HUES64 (cell line): ENCODE measurements around the gene LCN10.

Experiments
- H3K27ac ChIP-seq: 2 replicates; pipeline ENCODE4 v1.7.0; 2013; ENCODE audit warnings: low read depth, low read length, inconsistent platforms
- H3K27me3 ChIP-seq: 2 replicates; pipeline ENCODE4 v1.6.1; 2013; ENCODE audit warnings: mild to moderate bottlenecking, low read length; ENCODE audit not compliant: insufficient read depth
- H3K36me3 ChIP-seq: 2 replicates; pipeline ENCODE4 v1.6.1; 2013; ENCODE audit warnings: mild to moderate bottlenecking, low read length; ENCODE audit not compliant: insufficient read depth
- H3K4me1 ChIP-seq: 2 replicates; pipeline ENCODE4 v1.6.1; 2013; ENCODE audit warnings: mild to moderate bottlenecking, low read length, moderate library complexity; ENCODE audit not compliant: insufficient read depth
- H3K4me3 ChIP-seq: 2 replicates; pipeline ENCODE4 v1.5.1; 2013; ENCODE audit warnings: mild to moderate bottlenecking, low read length, moderate library complexity
- H3K9ac ChIP-seq: 2 replicates; pipeline ENCODE4 v1.6.1; 2013; ENCODE audit warnings: mild to moderate bottlenecking, low read depth, low read length
- H3K9me3 ChIP-seq: 2 replicates; pipeline ENCODE4 v1.6.1; 2013; ENCODE audit warnings: low read depth, low read length; ENCODE audit not compliant: insufficient read depth
- WGBS: fragments of 150-250, 120-280 bp; methylation state at CpG from one replicate; pipeline ENCODE4 v1.1.7; 2013; ENCODE audit warnings: missing lambda C conversion rate; 5-methylcytosine and 5-hydroxymethylcytosine counted together

LCN10 gene

DNA sequence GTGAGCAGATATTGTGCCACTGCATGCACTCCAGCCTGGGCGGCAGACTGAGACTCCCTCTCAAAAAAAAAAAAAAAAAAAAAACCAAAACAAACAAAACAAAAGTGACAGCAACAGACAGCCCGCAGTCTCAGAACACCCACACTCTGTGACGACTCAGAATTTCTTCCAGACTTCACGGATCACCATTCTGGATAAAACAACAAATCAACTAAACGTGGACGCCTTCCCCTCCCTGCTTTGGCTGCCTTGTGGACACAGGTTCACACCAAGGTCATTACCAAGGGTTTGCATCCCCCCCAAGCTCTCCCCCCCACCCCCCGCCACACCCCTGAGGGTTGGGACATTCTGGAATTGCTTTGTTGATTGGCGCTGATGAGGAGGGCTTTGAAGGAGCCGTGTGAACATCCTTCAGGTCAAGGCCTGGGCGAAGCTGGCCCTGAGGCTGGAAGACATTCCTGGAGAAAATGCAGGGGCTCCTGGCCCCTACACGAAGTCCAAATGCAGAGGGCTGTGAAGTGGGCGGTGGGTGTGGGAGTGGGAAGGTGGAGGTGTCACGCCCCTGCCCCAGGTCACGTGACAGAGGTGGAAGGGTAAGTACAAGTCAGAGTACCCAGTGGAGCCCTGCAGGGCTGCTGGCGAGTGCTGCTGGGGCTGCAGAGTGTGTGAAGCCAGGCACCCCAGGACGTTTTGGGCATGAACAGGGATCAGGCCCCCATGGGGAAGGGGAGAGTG lies 10.1 kb downstream of the LCN10 start:
- Histone ChIP-seq H3K4me1 (no peaks in the 10 kb centered on the region), H3K9ac (no peak overlapping the region), H3K4me3 (no peak overlapping the region), H3K9me3 (no peaks in the 10 kb centered on the region), H3K27me3 (peaks cover 13% of the 10 kb centered on the region), H3K27ac (no peak overlapping the region), H3K36me3 (no peaks in the 10 kb centered on the region)
- 69% methylated on average over 15 of the region's 16 CpGs for WGBS

DNA sequence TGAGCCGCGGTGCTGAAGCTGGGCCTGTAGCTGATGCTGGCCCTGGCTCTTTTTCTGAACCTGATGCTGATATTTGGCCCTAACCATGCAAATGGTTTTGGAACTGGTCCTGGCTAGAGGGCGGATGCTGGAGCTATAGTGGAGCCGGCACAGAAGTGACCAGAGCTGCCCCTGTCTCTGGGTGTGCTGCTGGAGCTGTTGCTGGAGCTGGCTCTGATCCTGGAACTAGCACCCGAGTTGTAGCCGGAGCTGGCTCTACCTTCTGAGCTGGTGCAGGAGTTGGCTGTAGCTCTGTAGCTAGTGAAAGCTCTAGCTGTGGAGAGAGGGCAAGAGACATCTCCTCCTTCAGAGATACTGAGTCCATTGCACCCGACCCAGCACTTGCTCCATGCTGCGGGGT lies 12.8 kb downstream of the LCN10 start:
- Histone ChIP-seq H3K27ac (no peak overlapping the region), H3K27me3 (peaks cover 13% of the 10 kb centered on the region), H3K4me3 (no peak overlapping the region), H3K9me3 (no peaks in the 10 kb centered on the region), H3K9ac (no peak overlapping the region), H3K4me1 (no peaks in the 10 kb centered on the region; the same call in 1 of the 2 replicates), H3K36me3 (peaks cover 20% of the 10 kb centered on the region)
- 93% methylated on average over 8 of the region's 8 CpGs for WGBS

DNA sequence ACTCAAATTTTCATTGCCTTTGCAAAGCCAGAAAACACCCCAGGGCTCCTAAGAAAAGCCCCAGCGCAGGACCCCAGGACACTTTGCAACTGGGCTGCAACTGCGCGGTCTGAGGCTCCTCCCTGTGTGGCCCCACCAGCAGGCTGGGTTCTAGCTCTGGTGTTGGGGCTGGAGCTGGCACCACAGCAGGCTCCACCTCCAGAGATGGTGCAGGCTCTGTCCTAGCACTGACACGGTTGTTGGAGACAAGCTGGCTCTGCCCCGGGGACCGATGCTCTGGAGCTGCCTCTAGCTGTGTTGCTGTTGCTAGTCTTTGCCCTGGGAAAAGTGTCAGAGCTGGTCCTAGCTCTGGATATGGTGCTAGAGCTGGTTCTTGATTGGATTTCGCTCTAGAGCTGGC lies 13.6 kb downstream of the LCN10 start:
- Histone ChIP-seq H3K27me3 (peaks cover 13% of the 10 kb centered on the region), H3K9me3 (no peaks in the 10 kb centered on the region), H3K36me3 (peaks cover 28% of the 10 kb centered on the region), H3K4me3 (peak overlapping the region; percentile 95), H3K4me1 (no peaks in the 10 kb centered on the region; the same call in 1 of the 2 replicates), H3K27ac (no peak overlapping the region), H3K9ac (peak overlapping the region; percentile 92)
- 87% methylated on average over 7 of the region's 7 CpGs for WGBS

DNA sequence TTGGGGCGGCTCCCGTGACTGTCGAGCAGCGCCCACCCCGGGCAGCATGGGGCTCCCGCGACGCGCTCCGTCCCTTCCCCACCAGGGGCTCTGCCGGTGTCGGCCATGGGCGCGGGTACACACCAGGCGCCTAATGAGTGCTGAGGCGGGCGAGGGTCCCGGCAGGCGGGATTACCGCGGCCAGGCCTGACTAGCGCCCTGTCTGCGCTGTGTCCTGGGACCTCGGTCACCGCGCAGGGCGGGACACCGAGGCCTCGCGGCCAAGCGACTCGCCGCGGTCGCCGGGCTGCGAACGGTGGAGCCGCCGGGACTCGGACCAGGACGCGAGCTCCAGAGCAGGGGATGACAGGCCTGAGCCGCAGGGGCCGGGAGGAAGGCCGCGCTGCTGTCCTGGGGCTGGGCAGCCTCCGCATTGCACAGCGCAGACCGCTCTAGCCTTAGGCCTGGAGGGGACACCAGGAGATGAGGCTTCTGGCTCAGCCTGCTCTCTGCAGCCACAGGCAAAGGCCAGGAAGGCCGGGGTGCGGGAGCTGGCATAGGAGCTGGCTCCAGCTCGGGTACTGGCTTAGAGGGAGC lies 14.1 kb downstream of the LCN10 start:
- Histone ChIP-seq H3K36me3 (peaks cover 33% of the 10 kb centered on the region), H3K4me1 (no peaks in the 10 kb centered on the region; the same call in 1 of the 2 replicates), H3K27ac (no peak overlapping the region), H3K9me3 (no peaks in the 10 kb centered on the region), H3K27me3 (peaks cover 13% of the 10 kb centered on the region), H3K9ac (peak overlapping the region; percentile 92), H3K4me3 (peak overlapping the region; percentile 95)
- WGBS, result 7% methylated on average over 53 of the region's 53 CpGs

DNA sequence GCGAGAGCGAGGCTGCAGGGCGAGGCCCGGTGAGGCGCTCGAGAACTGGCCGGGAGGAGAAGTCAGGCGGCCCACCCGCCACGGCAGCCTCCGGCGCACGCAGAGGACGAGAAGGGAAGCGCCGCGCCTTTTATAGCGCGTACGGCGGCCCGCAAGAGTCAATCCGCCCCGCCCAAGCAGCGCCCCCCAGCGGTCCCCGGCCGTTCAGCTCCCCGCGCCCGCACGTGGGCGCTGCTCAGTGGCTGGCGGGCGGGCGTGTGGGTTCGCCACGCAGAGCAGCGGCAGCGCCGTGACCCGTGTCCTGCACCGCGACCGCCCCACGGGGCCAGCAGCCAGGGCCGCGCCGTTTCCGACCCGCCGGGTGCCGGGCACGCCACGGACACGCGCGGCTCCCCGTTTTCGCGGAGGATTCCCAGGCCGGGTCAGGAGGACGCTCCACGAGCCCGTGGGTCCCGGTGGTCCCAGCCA lies 14.6 kb downstream of the LCN10 start:
- under 1% methylated on average over 66 of the region's 66 CpGs for WGBS

DNA sequence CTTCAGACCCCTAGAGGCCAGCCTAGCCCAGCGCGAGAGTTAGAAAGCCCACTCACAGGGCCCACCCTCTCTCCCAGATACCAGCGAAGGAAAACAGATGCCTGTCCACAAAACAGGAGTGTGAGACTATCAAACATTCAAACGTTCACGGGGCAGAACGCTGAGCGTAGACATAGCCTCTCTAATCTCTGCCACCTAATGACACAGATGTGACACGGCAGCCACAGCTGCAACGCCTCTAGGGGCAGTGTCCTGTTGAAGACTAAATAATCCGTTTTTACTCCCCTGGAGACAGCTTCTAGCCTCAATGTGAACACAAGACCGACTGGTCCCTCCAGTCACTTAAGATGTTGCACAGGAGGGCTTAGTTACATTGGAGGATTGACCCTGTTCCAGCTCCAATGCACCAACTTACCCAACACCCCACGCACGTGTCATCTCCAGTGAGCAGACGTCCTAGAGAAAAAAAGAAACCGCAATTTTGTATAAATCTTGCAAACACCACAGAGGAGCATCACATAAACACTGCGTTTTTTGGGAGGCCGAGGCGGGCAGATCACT lies 16.0 kb downstream of the LCN10 start:
- peaks cover 50% of the 10 kb centered on the region for H3K36me3 ChIP-seq
- H3K4me3 ChIP-seq, result peak overlapping the region; percentile 95
- 61% methylated on average over 18 of the region's 18 CpGs for WGBS
- no peaks in the 10 kb centered on the region; the same call in 1 of the 2 replicates for H3K4me1 ChIP-seq
- H3K9ac ChIP-seq, result peak overlapping the region; percentile 92
- peak overlapping the region; percentile 4; the same call in 1 of the 2 replicates for H3K27ac ChIP-seq
- H3K27me3 ChIP-seq, result peaks cover 13% of the 10 kb centered on the region
- no peaks in the 10 kb centered on the region for H3K9me3 ChIP-seq

More for the DNA sequence above, 14.6 kb downstream of the LCN10 start:
- no peaks in the 10 kb centered on the region; the same call in 1 of the 2 replicates for H3K4me1 ChIP-seq
- no peaks in the 10 kb centered on the region for H3K9me3 ChIP-seq
- H3K27me3 ChIP-seq, result peaks cover 13% of the 10 kb centered on the region
- peaks cover 39% of the 10 kb centered on the region for H3K36me3 ChIP-seq
- peak overlapping the region; percentile 92 for H3K9ac ChIP-seq
- peak overlapping the region; percentile 95 for H3K4me3 ChIP-seq
- peak overlapping the region; percentile 58 for H3K27ac ChIP-seq

DNA sequence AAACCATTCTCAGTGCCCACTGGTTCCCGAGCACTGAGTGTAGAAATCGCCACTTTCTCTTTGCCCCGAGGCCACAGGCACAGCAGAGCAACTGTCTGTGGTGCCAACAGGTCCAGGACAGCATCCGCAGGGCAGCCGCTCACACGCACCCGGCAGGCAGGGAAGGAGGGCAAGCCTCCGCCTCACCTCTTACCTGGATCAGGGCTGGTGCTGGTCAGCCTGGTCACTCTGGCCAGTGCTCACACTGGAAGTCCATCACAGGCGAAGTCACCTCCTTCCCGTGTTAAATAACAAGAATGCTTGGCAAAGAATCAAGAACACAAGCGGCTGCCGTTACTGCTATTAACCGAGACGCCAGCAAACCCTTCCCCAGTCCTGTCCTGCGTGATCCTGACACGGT lies 16.6 kb downstream of the LCN10 start:
- H3K9ac ChIP-seq, result peak overlapping the region; percentile 92; the same call in 1 of the 2 replicates
- 89% methylated on average over 16 of the region's 16 CpGs for WGBS
- peaks cover 50% of the 10 kb centered on the region for H3K36me3 ChIP-seq
- no peaks in the 10 kb centered on the region for H3K9me3 ChIP-seq
- H3K4me3 ChIP-seq, result peak overlapping the region; percentile 95; the same call in 1 of the 2 replicates
- no peaks in the 10 kb centered on the region; the same call in 1 of the 2 replicates for H3K4me1 ChIP-seq
- H3K27me3 ChIP-seq, result peaks cover 13% of the 10 kb centered on the region
- H3K27ac ChIP-seq, result peak overlapping the region; percentile 32; the same call in 1 of the 2 replicates

DNA sequence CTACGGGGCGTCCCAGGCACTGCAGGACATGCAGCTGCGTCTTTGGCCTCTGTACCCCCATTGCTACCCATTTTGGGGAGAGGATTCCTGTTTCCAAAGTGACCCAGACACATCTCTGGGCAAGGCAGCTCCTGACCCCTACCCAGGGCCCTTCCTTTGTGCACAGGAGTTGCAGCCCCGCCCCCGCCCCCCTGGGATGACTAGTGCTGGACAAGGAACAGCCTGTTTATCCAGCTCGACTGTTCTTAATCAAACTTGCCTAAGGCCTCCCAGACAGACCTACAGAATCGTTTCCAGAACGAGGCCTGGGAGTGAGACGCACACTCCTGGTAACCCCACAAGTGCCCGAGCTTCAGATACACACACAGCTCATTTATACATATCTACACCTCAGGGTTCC lies 17.1 kb downstream of the LCN10 start:
- H3K9me3 ChIP-seq, result no peaks in the 10 kb centered on the region
- H3K27me3 ChIP-seq, result peaks cover 13% of the 10 kb centered on the region
- 0 out of 2 replicates have a peak overlapping the region, but pooled peaks have one; percentile 32 for H3K27ac ChIP-seq
- 92% methylated on average over 10 of the region's 10 CpGs for WGBS
- peaks cover 50% of the 10 kb centered on the region for H3K36me3 ChIP-seq
- no peaks in the 10 kb centered on the region; the same call in 1 of the 2 replicates for H3K4me1 ChIP-seq
- peak overlapping the region; percentile 92; the same call in 1 of the 2 replicates for H3K9ac ChIP-seq
- H3K4me3 ChIP-seq, result peak overlapping the region; percentile 95; the same call in 1 of the 2 replicates

DNA sequence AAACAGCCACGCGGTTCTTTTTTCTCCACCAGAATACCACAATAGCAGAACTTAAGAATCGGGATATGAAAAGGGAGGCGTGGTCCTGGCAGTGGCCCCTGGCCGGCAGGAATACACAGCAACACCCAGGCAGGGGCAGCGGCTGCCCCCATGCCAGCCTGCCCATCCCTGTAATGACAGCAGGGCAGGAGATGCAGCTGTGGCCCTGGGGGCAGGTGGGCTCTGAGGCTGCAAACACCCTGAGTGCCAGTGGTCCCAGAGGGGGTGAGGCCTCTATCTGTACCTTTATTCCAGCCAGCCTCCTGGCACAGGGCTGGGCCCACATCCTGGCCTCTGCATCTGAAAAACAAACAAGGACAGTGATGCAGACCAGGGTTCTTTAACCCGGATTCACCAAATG lies 18.0 kb downstream of the LCN10 start:
- WGBS, result 99% methylated on average over 7 of the region's 7 CpGs
- peaks cover 50% of the 10 kb centered on the region for H3K36me3 ChIP-seq
- H3K4me1 ChIP-seq, result no peaks in the 10 kb centered on the region; the same call in 1 of the 2 replicates
- H3K9me3 ChIP-seq, result no peaks in the 10 kb centered on the region
- no peak overlapping the region for H3K9ac ChIP-seq
- H3K27ac ChIP-seq, result no peak overlapping the region
- H3K27me3 ChIP-seq, result peaks cover 13% of the 10 kb centered on the region
- no peak overlapping the region for H3K4me3 ChIP-seq

DNA sequence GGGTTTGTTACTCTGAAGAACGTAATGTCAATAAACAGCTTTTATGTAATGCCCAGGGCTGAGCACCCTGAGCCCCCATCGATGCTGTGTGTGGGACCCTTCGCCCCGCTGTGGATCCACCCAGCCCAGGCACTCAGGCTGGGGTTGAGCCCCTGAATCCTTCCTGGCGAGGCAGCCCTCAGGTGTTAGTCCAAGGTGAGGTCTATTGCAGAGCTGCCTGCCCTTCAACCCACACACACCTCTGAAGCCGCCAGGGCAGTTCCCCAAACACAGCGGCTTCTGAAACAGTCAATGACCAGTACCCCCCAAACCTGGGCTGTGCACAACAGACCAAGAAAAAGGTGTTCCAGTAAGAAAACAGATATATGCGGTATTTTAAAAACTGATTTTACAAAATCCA lies 18.8 kb downstream of the LCN10 start:
- Histone ChIP-seq H3K36me3 (peaks cover 50% of the 10 kb centered on the region), H3K27ac (peak overlapping the region; percentile 14; the same call in 1 of the 2 replicates), H3K9me3 (no peaks in the 10 kb centered on the region), H3K4me3 (no peak overlapping the region), H3K9ac (no peak overlapping the region), H3K4me1 (no peaks in the 10 kb centered on the region; the same call in 1 of the 2 replicates), H3K27me3 (peaks cover 7% of the 10 kb centered on the region)
- 91% methylated on average over 8 of the region's 8 CpGs for WGBS
